HepG2 (cell line): ENCODE measurements around the gene TBKBP1. TPM values are rescaled to one million over a fixed set of nuclear protein-coding genes. Genes with fewer than 3 reads are reported as not detected.

Experiments
- EED ChIP-seq: sonication (generic); formaldehyde crosslinking; IDR thresholded peaks from 2 replicates; pipeline ENCODE4 v1.5.0; 2020; ENCODE audit warnings: mild to moderate bottlenecking, missing genetic modification reagents
- KDM3A ChIP-seq: IDR thresholded peaks from 2 replicates; pipeline ENCODE4 v1.6.1; 2018; ENCODE audit warnings: low read depth, missing compliant biosample characterization
- MIER2 ChIP-seq: IDR thresholded peaks from 2 replicates; pipeline ENCODE4 v1.6.1; 2016; ENCODE audit warnings: missing biosample characterization, missing genetic modification reagents
- NONO ChIP-seq, 2 experiments: fragments of 450-650 bp in 1 of 2; sonication (generic) in 1 of 2; formaldehyde crosslinking in 1 of 2; IDR thresholded peaks in 1 of 2; conservative IDR thresholded peaks in 1 of 2; 2 replicates each; pipeline versions ENCODE4 v1.6.1 to v1.8.0; 2017 to 2022; ENCODE audit warnings: mild to moderate bottlenecking in 1 of 2, missing genetic modification reagents in 1 of 2, moderate library complexity in 1 of 2
- POLR2AphosphoS2 ChIP-seq: IDR thresholded peaks from 2 replicates; pipeline ENCODE4 v1.6.1; 2011; ENCODE audit warnings: low read depth, low read length, improper control_type of control experiment
- RFXAP ChIP-seq: sonication (generic); formaldehyde crosslinking; IDR thresholded peaks from 2 replicates; pipeline ENCODE4 v1.4.0; 2020; ENCODE audit warnings: missing genetic modification reagents, borderline replicate concordance
- RXRB ChIP-seq: IDR thresholded peaks from 2 replicates; pipeline ENCODE4 v1.6.1; 2016; ENCODE audit warnings: borderline replicate concordance, missing genetic modification reagents, missing compliant biosample characterization
- ZBTB1 ChIP-seq: sonication (generic); formaldehyde crosslinking; IDR thresholded peaks from 2 replicates; pipeline ENCODE4 v1.4.0; 2020; ENCODE audit warnings: missing genetic modification reagents, borderline replicate concordance
- ZIK1 ChIP-seq: sonication (generic); formaldehyde crosslinking; IDR thresholded peaks from 2 replicates; pipeline ENCODE4 v1.5.0; 2020; ENCODE audit warnings: mild to moderate bottlenecking, low read depth, missing genetic modification reagents, borderline replicate concordance
- ZNF430 ChIP-seq: sonication (generic); formaldehyde crosslinking; IDR thresholded peaks from 2 replicates; pipeline ENCODE4 v1.9.0; 2021; ENCODE audit warnings: mild to moderate bottlenecking, missing genetic modification reagents
- ZNF510 ChIP-seq: sonication (generic); formaldehyde crosslinking; IDR thresholded peaks from 2 replicates; pipeline ENCODE4 v1.4.0; 2020; ENCODE audit warnings: low read depth, mild to moderate bottlenecking, missing genetic modification reagents
- ZNF549 ChIP-seq: sonication (generic); formaldehyde crosslinking; IDR thresholded peaks from 2 replicates; pipeline ENCODE4 v1.5.0; 2020; ENCODE audit warnings: missing genetic modification reagents
- ZNF766 ChIP-seq: sonication (generic); formaldehyde crosslinking; IDR thresholded peaks from 2 replicates; pipeline ENCODE4 v1.5.0; 2020; ENCODE audit warnings: missing genetic modification reagents, borderline replicate concordance
- polyA plus RNA-seq, 8 experiments: library from polyadenylated mRNA; depleted of rRNA in 3 of 8; stranded (reverse) in 7 of 8; unstranded in 1 of 8; fragments of >200 nt; fragmentation: Illumina TruSeq in 4 of 8; extraction: Trizol in 4 of 8; gene quantifications; 2 replicates each; pipeline versions ENCODE4 v1.2.1 to v1.2.3, GENCODE V29; 2011 to 2016; ENCODE audit warnings: low read depth in 4 of 8, missing spikeins in 1 of 8, mixed read lengths in 1 of 8; ENCODE audit not compliant: insufficient read depth in 1 of 8
- total RNA-seq, 5 experiments: library from RNA; depleted of rRNA; stranded (reverse); fragments of >200 nt; fragmentation: Illumina TruSeq; extraction: Trizol; gene quantifications; 2 replicates each; pipeline ENCODE4 v1.2.3, GENCODE V29; 2016; ENCODE audit warnings: low read depth in 1 of 5
- TF ChIP-seq, protein P1 (sequence below): sonication (generic); formaldehyde crosslinking; IDR thresholded peaks from 2 replicates; pipeline ENCODE4 v1.8.0; 2022; ENCODE audit warnings: missing genetic modification reagents, mild to moderate bottlenecking, inconsistent platforms, borderline replicate concordance
- TF ChIP-seq, protein P2 (sequence below): sonication (generic); formaldehyde crosslinking; IDR thresholded peaks from 2 replicates; pipeline ENCODE4 v1.4.0; 2020; ENCODE audit warnings: mild to moderate bottlenecking, missing genetic modification reagents
- TF ChIP-seq, protein P3 (sequence below), 2 experiments: sonication (generic) in 1 of 2; formaldehyde crosslinking in 1 of 2; IDR thresholded peaks; 2 replicates each; pipeline versions ENCODE4 v1.4.0 to v1.6.1; 2016 to 2020; ENCODE audit warnings: borderline replicate concordance in 1 of 2, low read depth in 1 of 2, mild to moderate bottlenecking in 1 of 2, missing genetic modification reagents in 1 of 2
- TF ChIP-seq, protein P4 (sequence below): sonication (generic); formaldehyde crosslinking; IDR thresholded peaks from 2 replicates; pipeline ENCODE4 v1.4.0; 2020; ENCODE audit warnings: missing genetic modification reagents
- TF ChIP-seq, protein P5 (sequence below): sonication (generic); formaldehyde crosslinking; IDR thresholded peaks from 2 replicates; pipeline ENCODE4 v1.8.0; 2023; ENCODE audit warnings: mild to moderate bottlenecking, missing genetic modification reagents

The TBKBP1 gene
- total and polyA plus RNA-seq, 2 of the 13 experiments (the other 11 are each of a cell fraction or from before 2014, with no cell fraction given): 2.6 to 7.0 TPM

DNA sequence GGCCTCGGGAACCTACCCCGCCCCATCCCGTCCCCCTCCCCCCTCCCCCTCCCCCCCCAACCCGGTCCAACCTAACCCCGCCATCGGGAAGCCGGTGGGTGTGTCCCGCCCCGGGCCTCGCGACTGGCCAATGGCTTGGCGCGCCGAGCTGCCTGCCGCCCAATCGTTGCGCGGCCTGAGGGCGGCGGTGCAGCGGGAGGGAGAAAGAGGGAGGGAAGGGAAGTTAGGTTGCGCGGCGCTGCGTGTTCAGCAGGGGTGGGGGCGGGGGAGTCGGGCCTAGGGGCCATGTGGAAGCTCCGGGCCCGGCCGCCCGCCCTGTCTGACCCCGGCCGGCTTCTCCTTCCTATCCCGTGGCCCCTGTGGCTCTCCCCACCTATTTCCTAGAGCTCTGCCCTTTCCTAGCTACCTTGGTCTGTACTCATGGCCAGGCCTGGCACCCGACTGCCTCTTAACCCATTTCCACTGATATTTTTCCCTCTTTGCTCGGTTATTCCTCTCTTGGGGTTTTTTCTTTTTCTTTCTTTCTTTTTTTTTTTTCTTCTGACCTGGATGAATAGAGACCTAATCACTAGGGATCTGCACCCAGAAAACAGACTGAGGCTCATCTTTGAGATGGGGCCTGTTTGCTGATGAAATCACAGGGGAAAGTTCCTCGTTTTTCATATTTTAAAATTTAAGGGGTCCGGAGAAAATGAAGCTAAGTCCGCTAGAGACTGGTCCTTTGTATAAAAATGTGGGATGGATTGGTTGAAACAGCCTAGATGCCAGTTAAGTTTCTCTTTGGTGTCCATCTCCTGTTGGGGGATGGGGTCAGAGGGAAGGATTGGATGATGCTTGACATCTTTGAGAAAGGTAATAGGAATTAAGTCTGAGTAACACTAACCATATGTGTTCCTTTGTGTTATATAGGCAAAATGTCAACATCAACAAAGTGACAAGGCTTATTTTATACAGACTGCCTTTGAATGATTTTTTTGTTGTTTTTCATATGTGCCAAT, 43.1 kb upstream of the TBKBP1 start (continued):
- TF ChIP-seq, protein P1, sequence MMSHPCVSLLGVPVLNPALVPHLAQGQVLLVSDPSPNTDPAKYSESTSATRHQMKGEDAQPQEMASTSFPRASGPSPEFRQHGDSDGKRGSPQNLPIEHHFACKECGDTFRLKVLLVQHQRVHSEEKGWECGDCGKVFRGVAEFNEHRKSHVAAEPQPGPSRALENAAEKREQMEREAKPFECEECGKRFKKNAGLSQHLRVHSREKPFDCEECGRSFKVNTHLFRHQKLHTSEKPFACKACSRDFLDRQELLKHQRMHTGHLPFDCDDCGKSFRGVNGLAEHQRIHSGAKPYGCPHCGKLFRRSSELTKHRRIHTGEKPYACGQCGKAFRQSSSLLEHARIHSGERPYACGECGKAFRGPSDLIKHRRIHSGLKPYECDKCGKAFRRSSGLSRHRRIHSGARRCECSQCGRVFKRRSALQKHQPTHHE: peak; percentile 72; the same call in 1 of the 2 replicates
- TF ChIP-seq POLR2AphosphoS2: no peak
- TF ChIP-seq KDM3A (CRISPR knock-in tag): peak; percentile 41; the same call in 1 of the 2 replicates
- no peak for TF ChIP-seq ZBTB1
- 0 out of 2 replicates have a peak, but pooled peaks have one; percentile 34 for TF ChIP-seq ZNF430 (CRISPR knock-in tag)
- TF ChIP-seq ZIK1 (CRISPR knock-in tag): no peak
- 0 out of 2 replicates have a peak, but pooled peaks have one; percentile 27 for TF ChIP-seq MIER2 (CRISPR knock-in tag)
- TF ChIP-seq RFXAP: peak; percentile 88
- TF ChIP-seq, protein P2, sequence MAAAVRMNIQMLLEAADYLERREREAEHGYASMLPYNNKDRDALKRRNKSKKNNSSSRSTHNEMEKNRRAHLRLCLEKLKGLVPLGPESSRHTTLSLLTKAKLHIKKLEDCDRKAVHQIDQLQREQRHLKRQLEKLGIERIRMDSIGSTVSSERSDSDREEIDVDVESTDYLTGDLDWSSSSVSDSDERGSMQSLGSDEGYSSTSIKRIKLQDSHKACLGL (CRISPR knock-in tag): peak; percentile 96; the same call in 1 of the 2 replicates
- TF ChIP-seq EED: no peak
- peak; percentile 74; the same call in 1 of the 2 replicates for TF ChIP-seq RXRB
- TF ChIP-seq NONO (IDR thresholded peaks at IDR 0.05): no peak
- TF ChIP-seq NONO (CRISPR knock-in tag; conservative IDR thresholded peaks at IDR 0.05): peak; percentile 79; the same call in 1 of the 2 replicates
- TF ChIP-seq, protein P3, sequence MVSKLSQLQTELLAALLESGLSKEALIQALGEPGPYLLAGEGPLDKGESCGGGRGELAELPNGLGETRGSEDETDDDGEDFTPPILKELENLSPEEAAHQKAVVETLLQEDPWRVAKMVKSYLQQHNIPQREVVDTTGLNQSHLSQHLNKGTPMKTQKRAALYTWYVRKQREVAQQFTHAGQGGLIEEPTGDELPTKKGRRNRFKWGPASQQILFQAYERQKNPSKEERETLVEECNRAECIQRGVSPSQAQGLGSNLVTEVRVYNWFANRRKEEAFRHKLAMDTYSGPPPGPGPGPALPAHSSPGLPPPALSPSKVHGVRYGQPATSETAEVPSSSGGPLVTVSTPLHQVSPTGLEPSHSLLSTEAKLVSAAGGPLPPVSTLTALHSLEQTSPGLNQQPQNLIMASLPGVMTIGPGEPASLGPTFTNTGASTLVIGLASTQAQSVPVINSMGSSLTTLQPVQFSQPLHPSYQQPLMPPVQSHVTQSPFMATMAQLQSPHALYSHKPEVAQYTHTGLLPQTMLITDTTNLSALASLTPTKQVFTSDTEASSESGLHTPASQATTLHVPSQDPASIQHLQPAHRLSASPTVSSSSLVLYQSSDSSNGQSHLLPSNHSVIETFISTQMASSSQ (IDR thresholded peaks at IDR 0.05; ENCODE audit: low read depth): no peak
- TF ChIP-seq, protein P3 (CRISPR knock-in tag; IDR thresholded peaks at IDR 0.05; ENCODE audit: borderline replicate concordance): 0 out of 2 replicates have a peak, but pooled peaks have one; percentile 29
- TF ChIP-seq, protein P4, sequence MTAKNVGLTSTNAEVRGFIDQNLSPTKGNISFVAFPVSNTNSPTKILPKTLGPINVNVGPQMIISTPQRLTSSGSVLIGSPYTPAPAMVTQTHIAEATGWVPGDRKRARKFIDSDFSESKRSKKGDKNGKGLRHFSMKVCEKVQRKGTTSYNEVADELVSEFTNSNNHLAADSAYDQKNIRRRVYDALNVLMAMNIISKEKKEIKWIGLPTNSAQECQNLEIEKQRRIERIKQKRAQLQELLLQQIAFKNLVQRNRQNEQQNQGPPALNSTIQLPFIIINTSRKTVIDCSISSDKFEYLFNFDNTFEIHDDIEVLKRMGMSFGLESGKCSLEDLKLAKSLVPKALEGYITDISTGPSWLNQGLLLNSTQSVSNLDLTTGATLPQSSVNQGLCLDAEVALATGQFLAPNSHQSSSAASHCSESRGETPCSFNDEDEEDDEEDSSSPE (CRISPR knock-in tag): peak; percentile 94
- TF ChIP-seq, protein P5, sequence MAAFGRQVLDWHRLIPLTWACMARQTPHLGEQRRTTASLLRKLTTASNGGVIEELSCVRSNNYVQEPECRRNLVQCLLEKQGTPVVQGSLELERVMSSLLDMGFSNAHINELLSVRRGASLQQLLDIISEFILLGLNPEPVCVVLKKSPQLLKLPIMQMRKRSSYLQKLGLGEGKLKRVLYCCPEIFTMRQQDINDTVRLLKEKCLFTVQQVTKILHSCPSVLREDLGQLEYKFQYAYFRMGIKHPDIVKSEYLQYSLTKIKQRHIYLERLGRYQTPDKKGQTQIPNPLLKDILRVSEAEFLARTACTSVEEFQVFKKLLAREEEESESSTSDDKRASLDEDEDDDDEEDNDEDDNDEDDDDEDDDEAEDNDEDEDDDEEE: 0 out of 2 replicates have a peak, but pooled peaks have one; percentile 44
- no peak for TF ChIP-seq ZNF549 (CRISPR knock-in tag)
- TF ChIP-seq ZNF510: peak; percentile 77; the same call in 1 of the 2 replicates
- no peak for TF ChIP-seq ZNF766 (CRISPR knock-in tag)
